Progenitor cell of endocrine pancreas (in vitro differentiated cells): Measurements from ENCODE around the gene COL24A1. TPM values are rescaled to one million over a fixed set of nuclear protein-coding genes. Genes with fewer than 3 reads are reported as not detected.
A peak's percentile ranks its signal among the peaks of the same experiment; 100 is the strongest.

ENCODE experiments used
- DNase-seq: peaks from one replicate; pipeline ENCODE4 v3.0.0; 2021; ENCODE audit warnings: low spot score; ENCODE audit not compliant: unreplicated experiment
- H3K27ac Mint-ChIP-seq: 2 replicates; pipeline ENCODE4 v1.8.0; 2021; ENCODE audit warnings: mild to moderate bottlenecking, moderate library complexity, mixed read lengths
- H3K27me3 Mint-ChIP-seq: 2 replicates; pipeline ENCODE4 v1.8.0; 2021; ENCODE audit warnings: mixed read lengths
- H3K36me3 Mint-ChIP-seq: 2 replicates; pipeline ENCODE4 v1.8.0; 2022; ENCODE audit warnings: mixed read lengths; ENCODE audit not compliant: insufficient read depth
- H3K4me1 Mint-ChIP-seq: 2 replicates; pipeline ENCODE4 v1.8.0; 2021; ENCODE audit warnings: low read depth, mixed read lengths
- H3K4me3 Mint-ChIP-seq: 2 replicates; pipeline ENCODE4 v1.8.0; 2021; ENCODE audit warnings: low read depth, mild to moderate bottlenecking, moderate library complexity, mixed read lengths
- H3K9me3 Mint-ChIP-seq: 2 replicates; pipeline ENCODE4 v1.8.0; 2021; ENCODE audit warnings: low read depth, mixed read lengths
- CTCF ChIP-seq: fragments of 200-600 bp; sonication (generic); IDR thresholded peaks from one replicate; pipeline ENCODE4 v1.5.0; 2021; ENCODE audit warnings: antibody characterized with exemption, mild to moderate bottlenecking; ENCODE audit not compliant: unreplicated experiment
- long read RNA-seq: library from polyadenylated mRNA; unstranded; transcript quantifications from one replicate; pipeline ENCODE4 v2.0.0, GENCODE V29; 2020
- total RNA-seq: library from RNA; stranded (reverse); gene quantifications from 2 replicates; pipeline ENCODE4 v1.2.1, GENCODE V29; 2021

Gene COL24A1
- 1.1 and 1.3 TPM in 2 replicates for total RNA-seq
- long read RNA-seq, partial matches to known transcripts = 0 of 2 reads
- long read RNA-seq, other reads (novel, unspliced or antisense) = 2 of 2 reads

DNA sequence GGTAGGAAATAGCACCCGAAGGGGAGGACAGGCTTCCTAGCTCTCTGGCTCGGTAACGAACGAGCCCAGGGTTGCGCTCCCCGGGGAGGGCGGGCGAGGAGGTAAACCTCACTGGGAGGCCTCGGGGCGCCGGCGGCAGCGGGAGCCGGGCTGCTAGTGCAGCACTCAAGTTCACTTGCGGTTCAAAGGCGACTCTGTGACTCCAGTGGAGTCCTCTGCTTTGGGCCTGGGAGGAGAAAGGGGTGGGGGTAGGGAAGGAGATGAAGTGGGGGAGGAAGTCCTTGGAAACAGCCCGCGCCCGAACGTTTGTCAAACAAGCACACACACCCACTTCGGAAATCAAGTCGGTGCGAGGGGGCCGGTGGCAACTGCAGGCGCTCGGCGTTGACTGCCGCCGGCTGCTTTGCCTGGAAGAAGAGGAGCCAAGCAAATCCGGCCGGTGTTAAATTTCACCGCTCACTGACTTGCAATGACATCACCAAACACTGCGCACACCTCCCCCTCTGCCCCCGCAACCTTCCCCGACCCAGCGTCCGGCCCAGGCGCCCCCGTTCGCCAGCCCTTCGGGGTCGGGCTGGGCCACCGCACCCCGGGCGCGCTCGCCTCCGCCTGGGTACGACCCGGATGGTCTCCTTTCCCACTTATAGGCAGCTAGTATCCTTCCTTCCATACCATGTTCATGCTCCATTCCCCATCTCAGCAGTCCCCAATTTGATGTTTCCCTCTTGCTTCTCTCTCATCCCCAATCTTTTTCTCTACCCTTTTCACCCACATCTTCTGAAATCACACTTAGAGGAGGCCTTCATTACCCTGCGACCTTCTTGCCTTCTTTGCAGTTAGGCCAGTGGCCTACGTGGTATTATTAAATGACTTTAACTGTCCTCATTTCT is at the start of gene COL24A1:
Gene COL24A1 (minus strand): TSS at position 207 of the 890 bp plus-strand sequence. CDS start 376 bp downstream, outside the sequence.
- Mint-ChIP-seq H3K36me3 (no peaks in the 10 kb centered on the region), H3K4me1 (peaks cover 10% of the 10 kb centered on the region), H3K9me3 (no peaks in the 10 kb centered on the region), H3K4me3 (peak within 1 kb of the TSS; percentile 76), H3K27ac (no peak within 1 kb of the TSS), H3K27me3 (peaks cover 75% of the 10 kb centered on the region)
- DNase-seq = peak; percentile 39
- TF ChIP-seq CTCF = no peak

- Mint-ChIP-seq H3K27ac (no peak overlapping the region), H3K4me3 (no peak overlapping the region), H3K4me1 (no peaks in the 10 kb centered on the region), H3K27me3 (peaks cover 4% of the 10 kb centered on the region), H3K36me3 (no peaks in the 10 kb centered on the region), H3K9me3 (no peaks in the 10 kb centered on the region)
- no peak for TF ChIP-seq CTCF
- no peak for DNase-seq
These were observed 49.2 kb upstream of the COL24A1 start for GRCh38 chr1:86205741-86206140.

GRCh38 chr1:86202552-86203340 is 46.2 kb upstream of the COL24A1 start:
- no peak for DNase-seq
- H3K4me1 Mint-ChIP-seq = no peaks in the 10 kb centered on the region
- no peak for TF ChIP-seq CTCF
- no peaks in the 10 kb centered on the region for H3K9me3 Mint-ChIP-seq
- H3K27me3 Mint-ChIP-seq = no peaks in the 10 kb centered on the region
- no peak overlapping the region for H3K4me3 Mint-ChIP-seq
- no peaks in the 10 kb centered on the region for H3K36me3 Mint-ChIP-seq
- no peak overlapping the region for H3K27ac Mint-ChIP-seq

DNA sequence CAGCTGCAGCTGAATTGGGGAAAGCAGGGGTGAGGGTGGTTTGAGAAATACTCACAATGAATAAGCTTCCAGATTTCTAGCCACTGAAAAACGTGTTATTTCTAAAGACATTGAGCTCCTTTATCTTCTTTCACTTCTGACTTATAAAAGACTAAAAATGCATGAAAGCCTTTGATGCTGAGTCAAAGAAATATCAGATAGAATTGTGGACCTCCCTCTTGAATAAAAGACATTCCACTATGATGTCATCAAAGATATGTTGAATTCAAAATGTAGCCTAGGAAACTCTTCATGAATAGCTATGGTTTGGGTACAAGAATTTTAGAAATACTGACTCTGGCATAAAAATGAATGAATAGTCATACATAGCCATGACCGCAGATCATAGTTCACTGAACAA is 44.7 kb upstream of the COL24A1 start:
- no peak for TF ChIP-seq CTCF
- Mint-ChIP-seq H3K27ac (no peak overlapping the region), H3K4me1 (peaks cover 7% of the 10 kb centered on the region), H3K9me3 (no peaks in the 10 kb centered on the region), H3K36me3 (no peaks in the 10 kb centered on the region), H3K4me3 (no peak overlapping the region), H3K27me3 (no peaks in the 10 kb centered on the region)
- no peak for DNase-seq

GRCh38 chr1:86200901-86201300 is 44.3 kb upstream of the COL24A1 start:
- Mint-ChIP-seq H3K9me3 (no peaks in the 10 kb centered on the region), H3K27ac (no peak overlapping the region), H3K36me3 (no peaks in the 10 kb centered on the region), H3K27me3 (peaks cover 3% of the 10 kb centered on the region), H3K4me3 (no peak overlapping the region), H3K4me1 (peaks cover 11% of the 10 kb centered on the region)
- no peak for TF ChIP-seq CTCF
- no peak for DNase-seq
